WTC11 (cell line): ENCODE data around the gene OR1E1.

Experiments
- JUN ChIP-seq: sonication (generic); formaldehyde crosslinking; IDR thresholded peaks from 2 replicates; pipeline ENCODE4 v1.8.0; 2023; ENCODE audit warnings: mild to moderate bottlenecking, missing genetic modification reagents
- RELA ChIP-seq: sonication (generic); formaldehyde crosslinking; IDR thresholded peaks from 2 replicates; pipeline ENCODE4 v1.8.1; 2022; ENCODE audit warnings: missing genetic modification reagents, mild to moderate bottlenecking, borderline replicate concordance
- TEAD4 ChIP-seq: sonication (generic); formaldehyde crosslinking; IDR thresholded peaks from 2 replicates; pipeline ENCODE4 v1.8.0; 2022; ENCODE audit warnings: mild to moderate bottlenecking, missing genetic modification reagents
- ZNF138 ChIP-seq: sonication (generic); formaldehyde crosslinking; conservative IDR thresholded peaks from 2 replicates; pipeline ENCODE4 v1.8.1; 2022; ENCODE audit warnings: mild to moderate bottlenecking, moderate library complexity, missing genetic modification reagents
- ZNF232 ChIP-seq: sonication (generic); formaldehyde crosslinking; IDR thresholded peaks from 2 replicates; pipeline ENCODE4 v1.8.0; 2022; ENCODE audit warnings: mild to moderate bottlenecking, missing genetic modification reagents
- TF ChIP-seq, protein P1 (sequence below): fragments of 200-600 bp; IDR thresholded peaks from 2 replicates; pipeline ENCODE4 v1.8.0; 2022; ENCODE audit warnings: antibody characterized with exemption
- TF ChIP-seq, protein P2 (sequence below): sonication (generic); formaldehyde crosslinking; conservative IDR thresholded peaks from 2 replicates; pipeline ENCODE4 v1.8.1; 2023; ENCODE audit warnings: mild to moderate bottlenecking, low read depth, missing genetic modification reagents, moderate library complexity
- TF ChIP-seq, protein P3 (sequence below): sonication (generic); formaldehyde crosslinking; IDR thresholded peaks from 2 replicates; pipeline ENCODE4 v1.8.0; 2022; ENCODE audit warnings: mild to moderate bottlenecking, missing genetic modification reagents
- TF ChIP-seq, protein P4 (sequence below): sonication (generic); formaldehyde crosslinking; IDR thresholded peaks from 2 replicates; pipeline ENCODE4 v1.8.0; 2023; ENCODE audit warnings: missing genetic modification reagents
- TF ChIP-seq, protein P5 (sequence below): sonication (generic); formaldehyde crosslinking; IDR thresholded peaks from 2 replicates; pipeline ENCODE4 v1.8.1; 2023; ENCODE audit warnings: mild to moderate bottlenecking, missing genetic modification reagents, borderline replicate concordance
- TF ChIP-seq, protein P6 (sequence below): sonication (generic); formaldehyde crosslinking; IDR thresholded peaks from 2 replicates; pipeline ENCODE4 v1.8.1; 2022; ENCODE audit warnings: low read depth, missing genetic modification reagents, borderline replicate concordance

DNA sequence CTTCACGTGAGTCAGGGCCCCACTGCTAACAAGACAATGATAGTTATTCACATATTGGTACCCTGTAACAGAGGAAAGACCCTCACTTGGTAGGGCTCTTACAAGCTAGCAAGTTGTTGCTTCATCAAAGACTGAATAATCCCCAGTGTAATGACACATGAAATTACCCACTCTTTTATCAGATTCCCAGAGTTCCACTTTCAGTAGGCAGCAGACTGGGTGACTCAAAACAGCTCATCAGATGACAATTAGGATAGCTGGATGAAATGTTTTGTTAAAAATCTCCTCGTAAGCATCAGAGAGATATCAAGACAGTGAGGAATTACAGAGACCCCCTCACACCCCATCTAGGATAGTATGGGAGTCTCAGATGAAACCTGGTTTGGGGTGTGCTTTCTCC, 42.2 kb upstream of the OR1E1 start:
- TF ChIP-seq, protein P1, sequence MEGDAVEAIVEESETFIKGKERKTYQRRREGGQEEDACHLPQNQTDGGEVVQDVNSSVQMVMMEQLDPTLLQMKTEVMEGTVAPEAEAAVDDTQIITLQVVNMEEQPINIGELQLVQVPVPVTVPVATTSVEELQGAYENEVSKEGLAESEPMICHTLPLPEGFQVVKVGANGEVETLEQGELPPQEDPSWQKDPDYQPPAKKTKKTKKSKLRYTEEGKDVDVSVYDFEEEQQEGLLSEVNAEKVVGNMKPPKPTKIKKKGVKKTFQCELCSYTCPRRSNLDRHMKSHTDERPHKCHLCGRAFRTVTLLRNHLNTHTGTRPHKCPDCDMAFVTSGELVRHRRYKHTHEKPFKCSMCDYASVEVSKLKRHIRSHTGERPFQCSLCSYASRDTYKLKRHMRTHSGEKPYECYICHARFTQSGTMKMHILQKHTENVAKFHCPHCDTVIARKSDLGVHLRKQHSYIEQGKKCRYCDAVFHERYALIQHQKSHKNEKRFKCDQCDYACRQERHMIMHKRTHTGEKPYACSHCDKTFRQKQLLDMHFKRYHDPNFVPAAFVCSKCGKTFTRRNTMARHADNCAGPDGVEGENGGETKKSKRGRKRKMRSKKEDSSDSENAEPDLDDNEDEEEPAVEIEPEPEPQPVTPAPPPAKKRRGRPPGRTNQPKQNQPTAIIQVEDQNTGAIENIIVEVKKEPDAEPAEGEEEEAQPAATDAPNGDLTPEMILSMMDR = no peak
- no peak for TF ChIP-seq TEAD4 (CRISPR knock-in tag)
- TF ChIP-seq, protein P2, sequence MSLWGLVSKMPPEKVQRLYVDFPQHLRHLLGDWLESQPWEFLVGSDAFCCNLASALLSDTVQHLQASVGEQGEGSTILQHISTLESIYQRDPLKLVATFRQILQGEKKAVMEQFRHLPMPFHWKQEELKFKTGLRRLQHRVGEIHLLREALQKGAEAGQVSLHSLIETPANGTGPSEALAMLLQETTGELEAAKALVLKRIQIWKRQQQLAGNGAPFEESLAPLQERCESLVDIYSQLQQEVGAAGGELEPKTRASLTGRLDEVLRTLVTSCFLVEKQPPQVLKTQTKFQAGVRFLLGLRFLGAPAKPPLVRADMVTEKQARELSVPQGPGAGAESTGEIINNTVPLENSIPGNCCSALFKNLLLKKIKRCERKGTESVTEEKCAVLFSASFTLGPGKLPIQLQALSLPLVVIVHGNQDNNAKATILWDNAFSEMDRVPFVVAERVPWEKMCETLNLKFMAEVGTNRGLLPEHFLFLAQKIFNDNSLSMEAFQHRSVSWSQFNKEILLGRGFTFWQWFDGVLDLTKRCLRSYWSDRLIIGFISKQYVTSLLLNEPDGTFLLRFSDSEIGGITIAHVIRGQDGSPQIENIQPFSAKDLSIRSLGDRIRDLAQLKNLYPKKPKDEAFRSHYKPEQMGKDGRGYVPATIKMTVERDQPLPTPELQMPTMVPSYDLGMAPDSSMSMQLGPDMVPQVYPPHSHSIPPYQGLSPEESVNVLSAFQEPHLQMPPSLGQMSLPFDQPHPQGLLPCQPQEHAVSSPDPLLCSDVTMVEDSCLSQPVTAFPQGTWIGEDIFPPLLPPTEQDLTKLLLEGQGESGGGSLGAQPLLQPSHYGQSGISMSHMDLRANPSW (CRISPR knock-in tag) = no peak
- TF ChIP-seq, protein P3, sequence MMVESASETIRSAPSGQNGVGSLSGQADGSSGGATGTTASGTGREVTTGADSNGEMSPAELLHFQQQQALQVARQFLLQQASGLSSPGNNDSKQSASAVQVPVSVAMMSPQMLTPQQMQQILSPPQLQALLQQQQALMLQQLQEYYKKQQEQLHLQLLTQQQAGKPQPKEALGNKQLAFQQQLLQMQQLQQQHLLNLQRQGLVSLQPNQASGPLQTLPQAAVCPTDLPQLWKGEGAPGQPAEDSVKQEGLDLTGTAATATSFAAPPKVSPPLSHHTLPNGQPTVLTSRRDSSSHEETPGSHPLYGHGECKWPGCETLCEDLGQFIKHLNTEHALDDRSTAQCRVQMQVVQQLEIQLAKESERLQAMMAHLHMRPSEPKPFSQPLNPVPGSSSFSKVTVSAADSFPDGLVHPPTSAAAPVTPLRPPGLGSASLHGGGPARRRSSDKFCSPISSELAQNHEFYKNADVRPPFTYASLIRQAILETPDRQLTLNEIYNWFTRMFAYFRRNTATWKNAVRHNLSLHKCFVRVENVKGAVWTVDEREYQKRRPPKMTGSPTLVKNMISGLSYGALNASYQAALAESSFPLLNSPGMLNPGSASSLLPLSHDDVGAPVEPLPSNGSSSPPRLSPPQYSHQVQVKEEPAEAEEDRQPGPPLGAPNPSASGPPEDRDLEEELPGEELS (CRISPR knock-in tag) = no peak
- TF ChIP-seq, protein P4, sequence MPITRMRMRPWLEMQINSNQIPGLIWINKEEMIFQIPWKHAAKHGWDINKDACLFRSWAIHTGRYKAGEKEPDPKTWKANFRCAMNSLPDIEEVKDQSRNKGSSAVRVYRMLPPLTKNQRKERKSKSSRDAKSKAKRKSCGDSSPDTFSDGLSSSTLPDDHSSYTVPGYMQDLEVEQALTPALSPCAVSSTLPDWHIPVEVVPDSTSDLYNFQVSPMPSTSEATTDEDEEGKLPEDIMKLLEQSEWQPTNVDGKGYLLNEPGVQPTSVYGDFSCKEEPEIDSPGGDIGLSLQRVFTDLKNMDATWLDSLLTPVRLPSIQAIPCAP (CRISPR knock-in tag) = no peak
- TF ChIP-seq, protein P5, sequence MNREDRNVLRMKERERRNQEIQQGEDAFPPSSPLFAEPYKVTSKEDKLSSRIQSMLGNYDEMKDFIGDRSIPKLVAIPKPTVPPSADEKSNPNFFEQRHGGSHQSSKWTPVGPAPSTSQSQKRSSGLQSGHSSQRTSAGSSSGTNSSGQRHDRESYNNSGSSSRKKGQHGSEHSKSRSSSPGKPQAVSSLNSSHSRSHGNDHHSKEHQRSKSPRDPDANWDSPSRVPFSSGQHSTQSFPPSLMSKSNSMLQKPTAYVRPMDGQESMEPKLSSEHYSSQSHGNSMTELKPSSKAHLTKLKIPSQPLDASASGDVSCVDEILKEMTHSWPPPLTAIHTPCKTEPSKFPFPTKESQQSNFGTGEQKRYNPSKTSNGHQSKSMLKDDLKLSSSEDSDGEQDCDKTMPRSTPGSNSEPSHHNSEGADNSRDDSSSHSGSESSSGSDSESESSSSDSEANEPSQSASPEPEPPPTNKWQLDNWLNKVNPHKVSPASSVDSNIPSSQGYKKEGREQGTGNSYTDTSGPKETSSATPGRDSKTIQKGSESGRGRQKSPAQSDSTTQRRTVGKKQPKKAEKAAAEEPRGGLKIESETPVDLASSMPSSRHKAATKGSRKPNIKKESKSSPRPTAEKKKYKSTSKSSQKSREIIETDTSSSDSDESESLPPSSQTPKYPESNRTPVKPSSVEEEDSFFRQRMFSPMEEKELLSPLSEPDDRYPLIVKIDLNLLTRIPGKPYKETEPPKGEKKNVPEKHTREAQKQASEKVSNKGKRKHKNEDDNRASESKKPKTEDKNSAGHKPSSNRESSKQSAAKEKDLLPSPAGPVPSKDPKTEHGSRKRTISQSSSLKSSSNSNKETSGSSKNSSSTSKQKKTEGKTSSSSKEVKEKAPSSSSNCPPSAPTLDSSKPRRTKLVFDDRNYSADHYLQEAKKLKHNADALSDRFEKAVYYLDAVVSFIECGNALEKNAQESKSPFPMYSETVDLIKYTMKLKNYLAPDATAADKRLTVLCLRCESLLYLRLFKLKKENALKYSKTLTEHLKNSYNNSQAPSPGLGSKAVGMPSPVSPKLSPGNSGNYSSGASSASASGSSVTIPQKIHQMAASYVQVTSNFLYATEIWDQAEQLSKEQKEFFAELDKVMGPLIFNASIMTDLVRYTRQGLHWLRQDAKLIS = no peak
- TF ChIP-seq, protein P6, sequence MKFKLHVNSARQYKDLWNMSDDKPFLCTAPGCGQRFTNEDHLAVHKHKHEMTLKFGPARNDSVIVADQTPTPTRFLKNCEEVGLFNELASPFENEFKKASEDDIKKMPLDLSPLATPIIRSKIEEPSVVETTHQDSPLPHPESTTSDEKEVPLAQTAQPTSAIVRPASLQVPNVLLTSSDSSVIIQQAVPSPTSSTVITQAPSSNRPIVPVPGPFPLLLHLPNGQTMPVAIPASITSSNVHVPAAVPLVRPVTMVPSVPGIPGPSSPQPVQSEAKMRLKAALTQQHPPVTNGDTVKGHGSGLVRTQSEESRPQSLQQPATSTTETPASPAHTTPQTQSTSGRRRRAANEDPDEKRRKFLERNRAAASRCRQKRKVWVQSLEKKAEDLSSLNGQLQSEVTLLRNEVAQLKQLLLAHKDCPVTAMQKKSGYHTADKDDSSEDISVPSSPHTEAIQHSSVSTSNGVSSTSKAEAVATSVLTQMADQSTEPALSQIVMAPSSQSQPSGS (CRISPR knock-in tag) = no peak
- TF ChIP-seq ZNF232 (CRISPR knock-in tag) = no peak
- no peak for TF ChIP-seq ZNF138 (CRISPR knock-in tag)
- no peak for TF ChIP-seq RELA (CRISPR knock-in tag)
- TF ChIP-seq JUN (CRISPR knock-in tag) = no peak
